Astrocyte (in vitro differentiated cells and primary cell): ENCODE results near the gene RB1. TPM values are rescaled to one million over a fixed set of nuclear protein-coding genes. Genes with fewer than 3 reads are reported as not detected.

Source experiments
- DNase-seq: peaks from one replicate; pipeline ENCODE4 v3.0.0-alpha.2; 2010; ENCODE audit warnings: low read depth
- FAIRE-seq: peaks from 2 replicates; lab custom pipeline; 2011; peaks lifted over from hg19 to GRCh38; lab: Jason Lieb, UNC
- H2AFZ ChIP-seq: 2 replicates; pipeline ENCODE4 v1.6.0; 2012; ENCODE audit warnings: low read depth, low read length, inconsistent platforms
- H3K27ac ChIP-seq: 2 replicates; pipeline ENCODE4 v1.5.1; 2011; ENCODE audit warnings: low read depth, low read length, inconsistent platforms
- H3K27me3 ChIP-seq: 2 replicates; pipeline ENCODE4 v1.6.0; 2011; ENCODE audit warnings: low read length, inconsistent platforms; ENCODE audit not compliant: insufficient read depth
- H3K36me3 ChIP-seq: 2 replicates; pipeline ENCODE4 v1.5.1; 2011; ENCODE audit warnings: low read length, inconsistent platforms; ENCODE audit not compliant: insufficient read depth
- H3K4me1 ChIP-seq: 2 replicates; pipeline ENCODE4 v1.5.1; 2011; ENCODE audit warnings: low read length, inconsistent platforms; ENCODE audit not compliant: insufficient read depth
- H3K4me2 ChIP-seq: 2 replicates; pipeline ENCODE4 v1.6.0; 2012; ENCODE audit warnings: low read length, inconsistent platforms
- H3K4me3 ChIP-seq: 2 replicates; pipeline ENCODE4 v1.5.1; 2011; ENCODE audit warnings: low read depth, mild to moderate bottlenecking, low read length, inconsistent platforms; ENCODE audit not compliant: insufficient read depth
- H3K79me2 ChIP-seq: 2 replicates; pipeline ENCODE4 v1.6.0; 2012; ENCODE audit warnings: mild to moderate bottlenecking, low read length, inconsistent platforms; ENCODE audit not compliant: insufficient read depth
- H3K9ac ChIP-seq: 2 replicates; pipeline ENCODE4 v1.6.0; 2012; ENCODE audit warnings: mild to moderate bottlenecking, low read length, inconsistent platforms
- H3K9me3 ChIP-seq: 2 replicates; pipeline ENCODE4 v1.5.1; 2012; ENCODE audit warnings: low read depth, mild to moderate bottlenecking, low read length, inconsistent platforms; ENCODE audit not compliant: insufficient read depth
- H4K20me1 ChIP-seq: 2 replicates; pipeline ENCODE4 v1.6.0; 2012; ENCODE audit warnings: low read length, inconsistent platforms; ENCODE audit not compliant: insufficient read depth
- H3K27ac Mint-ChIP-seq: one replicate; pipeline ENCODE4 v1.8.0; 2021; ENCODE audit warnings: mild to moderate bottlenecking, mixed read lengths; ENCODE audit not compliant: unreplicated experiment
- H3K27me3 Mint-ChIP-seq: one replicate; pipeline ENCODE4 v1.8.0; 2021; ENCODE audit warnings: low read depth, mixed read lengths; ENCODE audit not compliant: unreplicated experiment
- H3K36me3 Mint-ChIP-seq: one replicate; pipeline ENCODE4 v1.8.0; 2021; ENCODE audit warnings: low read depth, mixed read lengths; ENCODE audit not compliant: unreplicated experiment
- H3K4me1 Mint-ChIP-seq: one replicate; pipeline ENCODE4 v1.8.0; 2021; ENCODE audit warnings: low read depth, mixed read lengths; ENCODE audit not compliant: unreplicated experiment
- H3K4me3 Mint-ChIP-seq: one replicate; pipeline ENCODE4 v1.8.0; 2021; ENCODE audit warnings: mild to moderate bottlenecking, moderate library complexity, mixed read lengths; ENCODE audit not compliant: unreplicated experiment
- H3K9me3 Mint-ChIP-seq: one replicate; pipeline ENCODE4 v1.8.0; 2021; ENCODE audit warnings: mild to moderate bottlenecking, mixed read lengths; ENCODE audit not compliant: unreplicated experiment
- EZH2 ChIP-seq: IDR thresholded peaks from 2 replicates; pipeline ENCODE4 v1.6.1; 2012; ENCODE audit warnings: mild to moderate bottlenecking, low read length, inconsistent platforms; ENCODE audit not compliant: insufficient read depth
- total RNA-seq: library from RNA; stranded (reverse); gene quantifications from 2 replicates; pipeline ENCODE4 v1.2.1, GENCODE V29; 2021
- TF ChIP-seq, protein P1 (sequence below): IDR thresholded peaks from 2 replicates; pipeline ENCODE4 v1.5.1; 2011; ENCODE audit warnings: low read depth, mild to moderate bottlenecking, inconsistent platforms, low read length, moderate library complexity; ENCODE audit not compliant: insufficient read depth

RB1 gene
- total RNA-seq, 1 donor from 2014 or later: 32.7 TPM

DNA sequence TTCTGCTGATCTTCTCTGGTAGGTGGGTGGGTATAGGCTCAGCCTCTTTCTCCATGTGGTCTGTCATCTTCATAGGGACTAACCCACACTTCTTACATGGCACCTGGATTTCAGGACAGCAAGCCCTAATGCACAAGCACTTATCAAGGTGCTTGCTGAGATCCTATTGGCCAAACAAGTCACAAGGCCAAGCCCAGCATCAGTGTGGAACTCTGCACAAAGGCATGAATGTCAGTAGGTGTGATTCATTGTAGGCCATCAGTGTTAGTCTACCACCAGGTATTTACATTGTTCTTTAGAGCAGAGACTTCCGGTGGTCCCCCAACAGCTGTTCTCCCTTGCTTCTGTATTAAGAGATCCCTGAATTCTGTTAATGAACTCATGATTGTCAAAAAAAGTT lies 8.3 kb upstream of the RB1 start:
- DNase-seq (no peak), FAIRE-seq (no peak)
- H3K27ac ChIP-seq: no peak overlapping the region
- Mint-ChIP-seq H3K4me1 (peaks cover 2% of the 10 kb centered on the region), H3K27me3 (no peaks in the 10 kb centered on the region), H3K36me3 (no peaks in the 10 kb centered on the region), H3K9me3 (no peaks in the 10 kb centered on the region), H3K27ac (no peak overlapping the region), H3K4me3 (no peak overlapping the region)
- no peaks in the 10 kb centered on the region for H3K4me1 ChIP-seq
- H2AFZ ChIP-seq: no peak overlapping the region
- no peak overlapping the region for H3K4me3 ChIP-seq
- H3K9ac ChIP-seq: no peak overlapping the region
- H3K27me3 ChIP-seq: no peaks in the 10 kb centered on the region
- H3K4me2 ChIP-seq: no peak overlapping the region
- no peak for TF ChIP-seq EZH2
- no peaks in the 10 kb centered on the region for H3K36me3 ChIP-seq
- H3K9me3 ChIP-seq: no peaks in the 10 kb centered on the region
- no peaks in the 10 kb centered on the region for H3K79me2 ChIP-seq
- H4K20me1 ChIP-seq: no peaks in the 10 kb centered on the region

DNA sequence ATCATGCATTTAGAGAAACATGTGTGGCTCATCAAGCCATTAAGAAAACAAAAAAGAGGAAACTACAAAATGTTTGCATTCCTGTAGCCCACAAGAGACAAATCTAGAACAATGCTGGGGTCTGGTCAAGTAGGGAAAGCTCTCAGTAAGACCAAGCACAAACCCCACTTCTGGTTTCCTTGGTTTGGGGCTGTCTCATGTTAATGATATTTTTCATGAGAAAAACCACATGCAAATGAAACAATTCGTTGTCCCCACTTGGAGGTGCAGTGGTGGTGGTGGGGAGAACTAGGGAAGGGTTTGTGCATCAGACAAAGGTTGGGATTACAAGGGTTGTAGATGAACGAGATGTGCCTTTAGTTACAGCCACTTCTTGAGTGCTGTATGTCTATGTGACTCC lies 7.0 kb upstream of the RB1 start:
- TF ChIP-seq EZH2: no peak
- TF ChIP-seq, protein P1, sequence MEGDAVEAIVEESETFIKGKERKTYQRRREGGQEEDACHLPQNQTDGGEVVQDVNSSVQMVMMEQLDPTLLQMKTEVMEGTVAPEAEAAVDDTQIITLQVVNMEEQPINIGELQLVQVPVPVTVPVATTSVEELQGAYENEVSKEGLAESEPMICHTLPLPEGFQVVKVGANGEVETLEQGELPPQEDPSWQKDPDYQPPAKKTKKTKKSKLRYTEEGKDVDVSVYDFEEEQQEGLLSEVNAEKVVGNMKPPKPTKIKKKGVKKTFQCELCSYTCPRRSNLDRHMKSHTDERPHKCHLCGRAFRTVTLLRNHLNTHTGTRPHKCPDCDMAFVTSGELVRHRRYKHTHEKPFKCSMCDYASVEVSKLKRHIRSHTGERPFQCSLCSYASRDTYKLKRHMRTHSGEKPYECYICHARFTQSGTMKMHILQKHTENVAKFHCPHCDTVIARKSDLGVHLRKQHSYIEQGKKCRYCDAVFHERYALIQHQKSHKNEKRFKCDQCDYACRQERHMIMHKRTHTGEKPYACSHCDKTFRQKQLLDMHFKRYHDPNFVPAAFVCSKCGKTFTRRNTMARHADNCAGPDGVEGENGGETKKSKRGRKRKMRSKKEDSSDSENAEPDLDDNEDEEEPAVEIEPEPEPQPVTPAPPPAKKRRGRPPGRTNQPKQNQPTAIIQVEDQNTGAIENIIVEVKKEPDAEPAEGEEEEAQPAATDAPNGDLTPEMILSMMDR: no peak
- Histone ChIP-seq H3K4me2 (no peak overlapping the region), H3K9me3 (no peaks in the 10 kb centered on the region), H3K79me2 (no peaks in the 10 kb centered on the region), H3K27me3 (no peaks in the 10 kb centered on the region), H3K36me3 (no peaks in the 10 kb centered on the region), H3K4me1 (no peaks in the 10 kb centered on the region), H3K9ac (no peak overlapping the region), H2AFZ (no peak overlapping the region), H4K20me1 (no peaks in the 10 kb centered on the region), H3K27ac (no peak overlapping the region), H3K4me3 (no peak overlapping the region)
- peaks cover 2% of the 10 kb centered on the region for H3K4me1 Mint-ChIP-seq
- no peak for DNase-seq
- peaks cover 2% of the 10 kb centered on the region for H3K27me3 Mint-ChIP-seq
- no peaks in the 10 kb centered on the region for H3K9me3 Mint-ChIP-seq
- no peak overlapping the region for H3K27ac Mint-ChIP-seq
- no peaks in the 10 kb centered on the region for H3K36me3 Mint-ChIP-seq
- no peak overlapping the region for H3K4me3 Mint-ChIP-seq
- no peak for FAIRE-seq

DNA sequence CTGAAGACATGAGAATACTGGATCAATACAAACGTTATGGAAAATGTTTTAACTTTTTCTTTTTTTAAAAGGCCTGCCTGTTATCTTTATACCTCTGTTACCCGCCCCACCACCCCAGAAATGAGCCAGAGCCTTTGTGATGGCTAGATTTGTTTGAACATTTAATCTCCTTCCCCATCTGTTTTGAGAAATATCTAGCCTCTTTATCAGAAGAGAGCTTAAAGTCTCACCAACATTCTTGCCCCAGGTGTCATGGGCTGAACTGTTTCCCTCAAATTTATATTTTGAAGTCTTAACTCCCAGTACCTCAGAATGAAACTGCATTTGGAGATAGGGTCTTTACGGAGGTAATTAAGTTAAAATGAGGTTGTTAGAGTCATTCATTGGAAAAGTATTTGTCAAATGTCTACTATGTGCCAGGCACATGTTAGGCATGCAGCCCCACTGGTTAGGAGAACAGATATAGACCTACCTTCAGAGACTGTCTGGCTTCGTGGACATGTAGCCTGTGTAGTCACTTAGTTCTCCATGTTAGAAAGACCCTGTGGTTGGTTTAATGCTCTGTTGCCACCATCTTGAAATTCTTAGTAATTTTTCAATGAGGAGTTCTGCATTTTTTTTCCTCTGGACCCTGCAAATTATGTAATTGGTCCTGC lies 6.3 kb upstream of the RB1 start:
- H3K9me3 Mint-ChIP-seq: no peaks in the 10 kb centered on the region
- FAIRE-seq (no peak), DNase-seq (no peak)
- Histone ChIP-seq H3K9ac (no peak overlapping the region), H2AFZ (no peak overlapping the region), H3K4me1 (no peaks in the 10 kb centered on the region), H3K4me2 (no peak overlapping the region), H3K9me3 (no peaks in the 10 kb centered on the region), H3K27ac (no peak overlapping the region), H3K4me3 (no peak overlapping the region), H3K36me3 (no peaks in the 10 kb centered on the region), H3K27me3 (no peaks in the 10 kb centered on the region), H3K79me2 (no peaks in the 10 kb centered on the region), H4K20me1 (no peaks in the 10 kb centered on the region)
- H3K27me3 Mint-ChIP-seq: peaks cover 2% of the 10 kb centered on the region
- no peak overlapping the region for H3K4me3 Mint-ChIP-seq
- TF ChIP-seq EZH2: no peak
- peaks cover 2% of the 10 kb centered on the region for H3K4me1 Mint-ChIP-seq
- H3K27ac Mint-ChIP-seq: no peak overlapping the region
- H3K36me3 Mint-ChIP-seq: no peaks in the 10 kb centered on the region
